Measurements from ENCODE around the gene RAB8A. TPM values are rescaled to one million over a fixed set of nuclear protein-coding genes. Genes with fewer than 3 reads are reported as not detected.

RAB8A gene
- total RNA-seq, 1 experiment from 2014 or later: 103 TPM

- Histone ChIP-seq H4K8ac (replicated peaks; ENCODE audit: insufficient read length, low read depth, low read length) (no peak overlapping the region), H2BK120ac (ENCODE audit: low read depth, low read length, poor library complexity, severe bottlenecking) (no peak overlapping the region), H3K56ac (ENCODE audit: insufficient read length, low read depth, low read length) (no peak overlapping the region), H4K20me1 (ENCODE audit: control insufficient read depth, insufficient read depth, insufficient read length) (no peaks in the 10 kb centered on the region), H3K18ac (ENCODE audit: insufficient read length, low read depth, low read length) (no peak overlapping the region), H2AK5ac (ENCODE audit: insufficient read length, low read length) (no peak overlapping the region), H3K9me3 (ENCODE audit: control insufficient read depth, low read depth, low read length) (no peaks in the 10 kb centered on the region), H2BK15ac (ENCODE audit: low read depth, low read length) (no peak overlapping the region), H3K23me2 (ENCODE audit: insufficient read length, low read depth, low read length, poor library complexity, severe bottlenecking) (no peaks in the 10 kb centered on the region), H3K79me2 (ENCODE audit: insufficient read depth, low read length) (no peaks in the 10 kb centered on the region), H2AFZ (ENCODE audit: low read length) (no peak overlapping the region), H3K27ac (ENCODE audit: insufficient read length, low read depth, low read length) (no peak overlapping the region), H4K5ac (ENCODE audit: insufficient read length, low read depth, low read length) (no peak overlapping the region), H3K27me3 (ENCODE audit: insufficient read depth, low read length) (no peaks in the 10 kb centered on the region), H4K91ac (ENCODE audit: insufficient read length, low read depth, low read length) (no peak overlapping the region), H3K4ac (ENCODE audit: low read depth, low read length) (no peak overlapping the region), H3K79me1 (ENCODE audit: insufficient read depth, low read depth, low read length, poor library complexity, severe bottlenecking) (no peaks in the 10 kb centered on the region), H3K4me2 (ENCODE audit: insufficient read depth, insufficient read length, low read length) (no peak overlapping the region), H2BK5ac (ENCODE audit: insufficient read length, low read length) (no peak overlapping the region), H2BK20ac (ENCODE audit: low read depth, low read length, poor library complexity, severe bottlenecking) (no peak overlapping the region), H3K4me1 (ENCODE audit: insufficient read depth, low read length) (no peaks in the 10 kb centered on the region), H3K23ac (ENCODE audit: insufficient read length, low read depth, low read length) (no peak overlapping the region), H3K14ac (ENCODE audit: insufficient read depth, low read length) (no peak overlapping the region), H2BK12ac (ENCODE audit: insufficient read length, low read depth, low read length) (no peak overlapping the region), H3K9ac (ENCODE audit: extremely low read depth, insufficient read length, low read length) (no peak overlapping the region), H3T11ph (ENCODE audit: low read length) (no peak overlapping the region)
- H3K27me3 Mint-ChIP-seq (ENCODE audit: low read depth): peaks cover 1% of the 10 kb centered on the region; the same call in 1 of the 2 replicates
- no peaks in the 10 kb centered on the region; a peak in 1 of 5 replicates for H3K9me3 Mint-ChIP-seq
- no peaks in the 10 kb centered on the region for H3K4me1 Mint-ChIP-seq
- no peak overlapping the region for H3K4me3 Mint-ChIP-seq
- TF ChIP-seq, protein P1, sequence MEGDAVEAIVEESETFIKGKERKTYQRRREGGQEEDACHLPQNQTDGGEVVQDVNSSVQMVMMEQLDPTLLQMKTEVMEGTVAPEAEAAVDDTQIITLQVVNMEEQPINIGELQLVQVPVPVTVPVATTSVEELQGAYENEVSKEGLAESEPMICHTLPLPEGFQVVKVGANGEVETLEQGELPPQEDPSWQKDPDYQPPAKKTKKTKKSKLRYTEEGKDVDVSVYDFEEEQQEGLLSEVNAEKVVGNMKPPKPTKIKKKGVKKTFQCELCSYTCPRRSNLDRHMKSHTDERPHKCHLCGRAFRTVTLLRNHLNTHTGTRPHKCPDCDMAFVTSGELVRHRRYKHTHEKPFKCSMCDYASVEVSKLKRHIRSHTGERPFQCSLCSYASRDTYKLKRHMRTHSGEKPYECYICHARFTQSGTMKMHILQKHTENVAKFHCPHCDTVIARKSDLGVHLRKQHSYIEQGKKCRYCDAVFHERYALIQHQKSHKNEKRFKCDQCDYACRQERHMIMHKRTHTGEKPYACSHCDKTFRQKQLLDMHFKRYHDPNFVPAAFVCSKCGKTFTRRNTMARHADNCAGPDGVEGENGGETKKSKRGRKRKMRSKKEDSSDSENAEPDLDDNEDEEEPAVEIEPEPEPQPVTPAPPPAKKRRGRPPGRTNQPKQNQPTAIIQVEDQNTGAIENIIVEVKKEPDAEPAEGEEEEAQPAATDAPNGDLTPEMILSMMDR (conservative IDR thresholded peaks at IDR 0.05): no peak
- DNase-seq: no peak
- WGBS (ENCODE audit: extremely low coverage, insufficient read length, low lambda C conversion rate): no CpG with 5 or more reads among the region's 1 CpG
- H3K27ac Mint-ChIP-seq: no peak overlapping the region; a peak in 1 of 7 replicates
- peaks cover 0 to 2% (median 0%) of the 10 kb centered on the region in 3 experiments; a peak in 1 of 7 replicates for H3K36me3 Mint-ChIP-seq (ENCODE audit: insufficient read depth in 1 of 3, low read depth in 3 of 3)
Observed at GRCh38 chr19:16155128-16155527, 43.4 kb downstream of the RAB8A start.

Data from H9 (cell line).